Measurements from ENCODE around the gene FCHSD1.

DNA sequence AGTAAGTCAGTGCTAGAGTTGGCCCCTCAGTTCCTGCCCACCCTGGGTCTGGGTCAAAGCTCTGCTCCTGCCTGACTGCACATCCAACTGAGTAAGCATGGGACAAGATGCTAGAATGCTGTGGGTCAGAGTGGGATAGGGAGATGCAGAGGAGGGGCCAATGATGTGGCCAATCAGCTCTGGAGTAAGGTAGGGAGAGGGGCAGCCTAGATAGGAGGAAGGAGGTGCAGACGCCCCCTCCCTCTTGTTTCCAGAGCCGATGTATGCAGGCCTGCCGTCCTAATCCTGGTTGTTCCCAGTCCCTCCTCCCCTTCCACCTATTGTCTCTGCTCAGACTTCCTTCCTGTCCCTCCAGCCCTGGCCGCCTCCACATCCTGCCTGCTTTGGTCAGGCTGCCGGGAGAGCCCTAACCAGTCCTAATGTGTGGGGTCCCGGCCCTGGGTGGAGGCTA lies 29.6 kb upstream of the FCHSD1 start:
- TF ChIP-seq, protein P1, sequence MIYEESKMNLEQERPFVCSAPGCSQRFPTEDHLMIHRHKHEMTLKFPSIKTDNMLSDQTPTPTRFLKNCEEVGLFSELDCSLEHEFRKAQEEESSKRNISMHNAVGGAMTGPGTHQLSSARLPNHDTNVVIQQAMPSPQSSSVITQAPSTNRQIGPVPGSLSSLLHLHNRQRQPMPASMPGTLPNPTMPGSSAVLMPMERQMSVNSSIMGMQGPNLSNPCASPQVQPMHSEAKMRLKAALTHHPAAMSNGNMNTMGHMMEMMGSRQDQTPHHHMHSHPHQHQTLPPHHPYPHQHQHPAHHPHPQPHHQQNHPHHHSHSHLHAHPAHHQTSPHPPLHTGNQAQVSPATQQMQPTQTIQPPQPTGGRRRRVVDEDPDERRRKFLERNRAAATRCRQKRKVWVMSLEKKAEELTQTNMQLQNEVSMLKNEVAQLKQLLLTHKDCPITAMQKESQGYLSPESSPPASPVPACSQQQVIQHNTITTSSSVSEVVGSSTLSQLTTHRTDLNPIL (CRISPR knock-in tag; IDR thresholded peaks at IDR 0.05; ENCODE audit: low read depth): no peak
- no peak for TF ChIP-seq ARNTL (CRISPR knock-in tag; IDR thresholded peaks at IDR 0.05; ENCODE audit: borderline replicate concordance, low read depth)

Data from SK-N-SH treated with all-trans-retinoic acid at 6 μM for 48 hours (cell line).